WTC11 (cell line): ENCODE results near the gene CDCA4.

Experiments used
- AFF4 ChIP-seq: sonication (generic); formaldehyde crosslinking; IDR thresholded peaks from 2 replicates; pipeline ENCODE4 v1.8.1; 2023; ENCODE audit warnings: mild to moderate bottlenecking, missing genetic modification reagents, borderline replicate concordance
- CTCF ChIP-seq: fragments of 200-600 bp; IDR thresholded peaks from 2 replicates; pipeline ENCODE4 v1.8.0; 2022; ENCODE audit warnings: antibody characterized with exemption
- JUN ChIP-seq: sonication (generic); formaldehyde crosslinking; IDR thresholded peaks from 2 replicates; pipeline ENCODE4 v1.8.0; 2023; ENCODE audit warnings: mild to moderate bottlenecking, missing genetic modification reagents
- STAT6 ChIP-seq: sonication (generic); formaldehyde crosslinking; conservative IDR thresholded peaks from 2 replicates; pipeline ENCODE4 v1.8.1; 2023; ENCODE audit warnings: mild to moderate bottlenecking, low read depth, missing genetic modification reagents, moderate library complexity

- TF ChIP-seq AFF4 (CRISPR knock-in tag) (no peak), CTCF (no peak), JUN (no peak), STAT6 (no peak)
These were observed 31.5 kb downstream of the CDCA4 start for GRCh38 chr14:104989236-104989950.
